Measurements from ENCODE around the gene HRH1.

DNA sequence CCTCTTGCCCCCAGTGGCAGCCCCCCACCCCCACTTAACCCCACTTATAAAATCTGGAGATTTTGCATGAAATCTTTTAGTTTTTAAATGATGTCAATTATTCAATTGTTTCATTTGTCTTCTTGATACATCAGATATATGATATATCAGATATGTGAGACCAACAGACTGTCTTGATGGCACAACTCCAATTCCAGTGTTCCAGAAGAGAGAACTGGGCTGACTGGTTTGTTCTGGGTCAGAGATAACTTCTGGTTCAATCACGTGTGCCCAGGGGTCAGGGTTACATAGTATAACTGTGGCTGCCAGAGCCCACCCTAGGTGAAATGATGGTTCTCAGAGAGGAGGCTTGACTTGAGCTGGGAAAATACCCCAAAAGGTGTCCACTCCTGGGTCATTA lies 85.5 kb downstream of the HRH1 start:
- TF ChIP-seq KLF13 (CRISPR knock-in tag; IDR thresholded peaks at IDR 0.05): no peak
- TF ChIP-seq EZH2 (conservative IDR thresholded peaks at IDR 0.05; ENCODE audit: low read depth, low read length): no peak
- no peak for TF ChIP-seq FOXM1 (CRISPR knock-in tag; IDR thresholded peaks at IDR 0.05)
- TF ChIP-seq ARNT2 (CRISPR knock-in tag; IDR thresholded peaks at IDR 0.05; ENCODE audit: low read depth): no peak
- TF ChIP-seq, protein P1, sequence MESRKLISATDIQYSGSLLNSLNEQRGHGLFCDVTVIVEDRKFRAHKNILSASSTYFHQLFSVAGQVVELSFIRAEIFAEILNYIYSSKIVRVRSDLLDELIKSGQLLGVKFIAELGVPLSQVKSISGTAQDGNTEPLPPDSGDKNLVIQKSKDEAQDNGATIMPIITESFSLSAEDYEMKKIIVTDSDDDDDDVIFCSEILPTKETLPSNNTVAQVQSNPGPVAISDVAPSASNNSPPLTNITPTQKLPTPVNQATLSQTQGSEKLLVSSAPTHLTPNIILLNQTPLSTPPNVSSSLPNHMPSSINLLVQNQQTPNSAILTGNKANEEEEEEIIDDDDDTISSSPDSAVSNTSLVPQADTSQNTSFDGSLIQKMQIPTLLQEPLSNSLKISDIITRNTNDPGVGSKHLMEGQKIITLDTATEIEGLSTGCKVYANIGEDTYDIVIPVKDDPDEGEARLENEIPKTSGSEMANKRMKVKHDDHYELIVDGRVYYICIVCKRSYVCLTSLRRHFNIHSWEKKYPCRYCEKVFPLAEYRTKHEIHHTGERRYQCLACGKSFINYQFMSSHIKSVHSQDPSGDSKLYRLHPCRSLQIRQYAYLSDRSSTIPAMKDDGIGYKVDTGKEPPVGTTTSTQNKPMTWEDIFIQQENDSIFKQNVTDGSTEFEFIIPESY (CRISPR knock-in tag; IDR thresholded peaks at IDR 0.05): no peak
- TF ChIP-seq ZNF550 (CRISPR knock-in tag; IDR thresholded peaks at IDR 0.05; ENCODE audit: borderline replicate concordance): no peak
- TF ChIP-seq POLR2A (IDR thresholded peaks at IDR 0.05; ENCODE audit: insufficient read depth in 1 of 2, low read depth in 2 of 2, low read length in 2 of 2): no peak
- TF ChIP-seq EEA1 (CRISPR knock-in tag; IDR thresholded peaks at IDR 0.05; ENCODE audit: borderline replicate concordance): no peak
- no peak for TF ChIP-seq RNF2 (conservative IDR thresholded peaks at IDR 0.05; ENCODE audit: low read depth)
- TF ChIP-seq HDAC2 (CRISPR knock-in tag; IDR thresholded peaks at IDR 0.05): no peak
- no peak for TF ChIP-seq JUN (CRISPR knock-in tag; IDR thresholded peaks at IDR 0.05)
- TF ChIP-seq SMAD1 (CRISPR knock-in tag; IDR thresholded peaks at IDR 0.05; ENCODE audit: borderline replicate concordance, low read depth): no peak
